ENCODE results near the gene SLC5A10.

SLC5A10 gene

DNA sequence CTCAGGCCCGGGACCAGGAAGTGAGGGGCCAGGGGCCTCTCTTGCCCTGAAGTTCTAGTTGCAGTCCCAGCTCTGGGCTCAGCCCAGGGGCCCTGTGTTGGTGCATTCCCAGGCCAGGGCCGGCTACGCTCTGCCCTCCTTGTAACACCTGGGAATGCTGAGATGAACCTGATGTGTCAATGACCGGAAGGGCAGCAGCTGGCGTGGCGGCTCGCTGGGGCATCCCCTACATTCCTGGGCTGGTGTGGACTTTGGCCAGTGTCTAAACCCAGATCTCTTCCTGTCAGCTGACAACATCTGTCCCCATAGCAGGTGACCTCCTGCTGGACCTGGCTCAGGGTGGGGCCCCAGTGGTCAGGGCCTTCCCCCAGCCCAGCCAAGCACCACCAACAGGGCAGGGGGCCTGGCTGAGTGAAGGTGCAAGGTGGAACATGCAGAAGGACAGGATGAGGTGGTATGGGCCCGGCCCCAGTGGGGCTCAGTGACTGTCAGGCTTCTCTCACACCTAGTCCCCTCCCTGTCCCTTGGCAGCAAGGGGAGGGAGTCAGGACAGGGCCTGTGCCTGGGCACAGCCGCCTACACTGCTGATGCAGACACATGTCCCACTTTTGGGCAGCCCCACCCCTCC is 36.7 kb downstream of the SLC5A10 start:
- Histone ChIP-seq H2AFZ (ENCODE audit: low read depth, low read length) (no peak overlapping the region), H3K4me1 (ENCODE audit: insufficient read depth, low read length) (no peaks in the 10 kb centered on the region), H3K4me2 (ENCODE audit: insufficient read depth, low read length) (no peak overlapping the region), H3K27me3 (ENCODE audit: insufficient read depth, low read length, poor library complexity) (no peaks in the 10 kb centered on the region), H3K36me3 (ENCODE audit: insufficient read depth, low read length) (no peaks in the 10 kb centered on the region), H3K9ac (ENCODE audit: low read depth, low read length) (no peak overlapping the region), H4K20me1 (ENCODE audit: insufficient read depth, low read length) (peaks cover 2% of the 10 kb centered on the region; the same call in 1 of the 2 replicates), H3K4me3 (ENCODE audit: low read depth in 1 of 2, low read length in 2 of 2) (no peak overlapping the region), H3K79me2 (ENCODE audit: insufficient read depth, low read length) (no peaks in the 10 kb centered on the region), H3K27ac (ENCODE audit: low read length) (no peak overlapping the region), H3K9me3 (ENCODE audit: insufficient read depth, low read length, severe bottlenecking) (no peaks in the 10 kb centered on the region)
- ATAC-seq (ENCODE audit: insufficient read depth, low read depth) = no peak
- TF ChIP-seq, protein P1, sequence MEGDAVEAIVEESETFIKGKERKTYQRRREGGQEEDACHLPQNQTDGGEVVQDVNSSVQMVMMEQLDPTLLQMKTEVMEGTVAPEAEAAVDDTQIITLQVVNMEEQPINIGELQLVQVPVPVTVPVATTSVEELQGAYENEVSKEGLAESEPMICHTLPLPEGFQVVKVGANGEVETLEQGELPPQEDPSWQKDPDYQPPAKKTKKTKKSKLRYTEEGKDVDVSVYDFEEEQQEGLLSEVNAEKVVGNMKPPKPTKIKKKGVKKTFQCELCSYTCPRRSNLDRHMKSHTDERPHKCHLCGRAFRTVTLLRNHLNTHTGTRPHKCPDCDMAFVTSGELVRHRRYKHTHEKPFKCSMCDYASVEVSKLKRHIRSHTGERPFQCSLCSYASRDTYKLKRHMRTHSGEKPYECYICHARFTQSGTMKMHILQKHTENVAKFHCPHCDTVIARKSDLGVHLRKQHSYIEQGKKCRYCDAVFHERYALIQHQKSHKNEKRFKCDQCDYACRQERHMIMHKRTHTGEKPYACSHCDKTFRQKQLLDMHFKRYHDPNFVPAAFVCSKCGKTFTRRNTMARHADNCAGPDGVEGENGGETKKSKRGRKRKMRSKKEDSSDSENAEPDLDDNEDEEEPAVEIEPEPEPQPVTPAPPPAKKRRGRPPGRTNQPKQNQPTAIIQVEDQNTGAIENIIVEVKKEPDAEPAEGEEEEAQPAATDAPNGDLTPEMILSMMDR (IDR thresholded peaks at IDR 0.05; ENCODE audit: borderline replicate concordance, extremely low read depth, low read length, poor library complexity, severe bottlenecking) = no peak
- DNase-seq = no peak

DNA sequence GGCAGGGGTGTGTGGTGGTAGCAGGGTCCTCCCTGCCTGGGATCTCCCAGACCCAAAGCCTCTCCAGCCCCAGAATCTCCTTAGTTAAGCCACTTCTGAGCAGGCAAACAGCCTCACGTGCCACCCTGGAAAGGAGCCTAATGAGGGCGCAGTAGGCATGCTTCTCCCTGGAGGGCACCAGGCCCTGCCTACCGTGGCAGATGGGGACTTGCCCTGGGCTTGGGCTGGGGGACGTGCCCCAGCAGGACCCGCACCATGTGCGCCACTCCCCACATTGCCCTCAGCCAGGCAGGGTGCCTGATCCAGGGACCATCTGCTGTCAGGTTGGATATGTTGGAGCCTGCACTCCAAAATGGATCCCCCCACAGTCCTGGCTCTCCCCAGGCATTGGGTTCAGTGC is 38.4 kb downstream of the SLC5A10 start:
- Histone ChIP-seq H3K4me2 (ENCODE audit: insufficient read depth, low read length) (no peak overlapping the region), H3K36me3 (ENCODE audit: insufficient read depth, low read length) (no peaks in the 10 kb centered on the region), H3K27ac (ENCODE audit: low read length) (no peak overlapping the region), H3K4me1 (ENCODE audit: insufficient read depth, low read length) (no peaks in the 10 kb centered on the region), H4K20me1 (ENCODE audit: insufficient read depth, low read length) (no peaks in the 10 kb centered on the region; the same call in 1 of the 2 replicates), H3K9me3 (ENCODE audit: insufficient read depth, low read length, severe bottlenecking) (peaks cover 1% of the 10 kb centered on the region), H2AFZ (ENCODE audit: low read depth, low read length) (no peak overlapping the region), H3K79me2 (ENCODE audit: insufficient read depth, low read length) (no peaks in the 10 kb centered on the region), H3K27me3 (ENCODE audit: insufficient read depth, low read length, poor library complexity) (no peaks in the 10 kb centered on the region), H3K9ac (ENCODE audit: low read depth, low read length) (no peak overlapping the region), H3K4me3 (ENCODE audit: low read depth in 1 of 2, low read length in 2 of 2) (no peak overlapping the region)
- DNase-seq (no peak), ATAC-seq (ENCODE audit: insufficient read depth, low read depth) (no peak)
- TF ChIP-seq EZH2 (IDR thresholded peaks at IDR 0.05; ENCODE audit: borderline replicate concordance, low read depth, low read length, severe bottlenecking) = no peak
- TF ChIP-seq, protein P1 (IDR thresholded peaks at IDR 0.05; ENCODE audit: borderline replicate concordance, extremely low read depth, low read length, poor library complexity, severe bottlenecking) = no peak

DNA sequence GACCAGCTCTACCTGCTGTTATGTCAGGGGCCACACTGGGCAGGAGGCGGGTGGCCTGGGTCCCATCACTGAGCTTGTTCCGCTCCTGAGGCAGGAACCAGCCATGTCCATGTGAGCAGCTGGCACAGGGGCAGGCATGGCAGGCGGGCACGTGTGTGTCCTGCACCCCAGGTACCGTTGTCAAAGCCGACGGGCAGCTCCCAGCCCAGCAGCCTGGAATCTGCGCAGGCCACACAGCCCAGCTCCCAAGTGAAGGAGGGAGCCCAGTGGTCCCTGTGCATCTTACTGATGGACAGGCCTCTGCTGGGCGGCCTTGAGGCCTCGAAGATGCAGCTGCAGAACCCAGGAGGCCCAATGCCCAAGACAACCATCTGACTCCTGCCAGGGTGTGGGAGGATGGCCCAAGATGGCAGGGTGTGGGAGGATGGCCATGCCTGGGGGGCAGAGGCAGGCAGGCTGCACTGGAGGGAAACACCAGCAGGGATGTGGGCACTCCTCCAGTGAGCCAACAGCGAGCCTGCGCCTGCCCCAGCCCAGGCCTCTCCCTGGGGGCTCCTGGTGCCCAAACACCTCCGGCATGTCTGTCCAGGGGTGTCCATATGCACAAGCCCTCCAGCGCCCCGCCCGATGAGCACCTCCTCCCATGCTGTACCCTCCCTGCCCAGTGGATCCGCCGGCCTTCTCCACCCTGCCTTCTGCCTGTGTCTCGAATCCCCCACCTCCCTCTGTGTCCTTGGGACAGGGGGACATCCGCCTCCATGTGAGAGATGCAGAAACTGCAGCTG is 39.8 kb downstream of the SLC5A10 start:
- no peak overlapping the region for H3K27ac ChIP-seq (ENCODE audit: low read length)
- H3K27me3 ChIP-seq (ENCODE audit: insufficient read depth, low read length, poor library complexity) = no peaks in the 10 kb centered on the region
- no peaks in the 10 kb centered on the region for H3K36me3 ChIP-seq (ENCODE audit: insufficient read depth, low read length)
- no peak overlapping the region for H3K4me2 ChIP-seq (ENCODE audit: insufficient read depth, low read length)
- H3K79me2 ChIP-seq (ENCODE audit: insufficient read depth, low read length) = no peaks in the 10 kb centered on the region
- H3K9me3 ChIP-seq (ENCODE audit: insufficient read depth, low read length, severe bottlenecking) = peaks cover 3% of the 10 kb centered on the region
- no peak overlapping the region for H2AFZ ChIP-seq (ENCODE audit: low read depth, low read length)
- no peak for ATAC-seq (ENCODE audit: insufficient read depth, low read depth)
- H3K4me1 ChIP-seq (ENCODE audit: insufficient read depth, low read length) = no peaks in the 10 kb centered on the region
- no peaks in the 10 kb centered on the region; the same call in 1 of the 2 replicates for H4K20me1 ChIP-seq (ENCODE audit: insufficient read depth, low read length)
- DNase-seq = no peak
- H3K9ac ChIP-seq (ENCODE audit: low read depth, low read length) = no peak overlapping the region
- TF ChIP-seq, protein P1 (IDR thresholded peaks at IDR 0.05; ENCODE audit: borderline replicate concordance, extremely low read depth, low read length, poor library complexity, severe bottlenecking) = no peak
- TF ChIP-seq EZH2 (IDR thresholded peaks at IDR 0.05; ENCODE audit: borderline replicate concordance, low read depth, low read length, severe bottlenecking) = no peak
- no peak overlapping the region for H3K4me3 ChIP-seq (ENCODE audit: low read depth in 1 of 2, low read length in 2 of 2)

Data from DND-41 (cell line).